SK-N-SH (cell line): Measurements from ENCODE around the gene GRIA1.

ENCODE experiments used
- EZH2phosphoT487 ChIP-seq: fragments of 200-600 bp; sonication (generic); IDR thresholded peaks from 2 replicates; pipeline ENCODE4 v1.6.1; 2017; ENCODE audit warnings: low read depth, mixed run types, mild to moderate bottlenecking, antibody characterized with exemption, moderate library complexity, borderline replicate concordance
- JUND ChIP-seq: IDR thresholded peaks from 2 replicates; pipeline ENCODE4 v1.4.0; 2012
- MXI1 ChIP-seq: IDR thresholded peaks from 2 replicates; pipeline ENCODE4 v1.6.1; 2012; ENCODE audit warnings: mild to moderate bottlenecking, low read depth, low read length, improper control_type of control experiment
- RCOR1 ChIP-seq: fragments of 150-350 bp; IDR thresholded peaks from 2 replicates; pipeline ENCODE4 v1.6.1; 2017; ENCODE audit warnings: antibody characterized with exemption, low read length
- SIN3A ChIP-seq: IDR thresholded peaks from 2 replicates; pipeline ENCODE4 v1.6.1; 2012; ENCODE audit warnings: low read depth, mild to moderate bottlenecking, low read length, moderate library complexity, borderline replicate concordance
- TF ChIP-seq, protein P1 (sequence below): fragments of 200-600 bp; sonication (generic); IDR thresholded peaks from 2 replicates; pipeline ENCODE4 v1.6.1; 2017; ENCODE audit warnings: antibody characterized with exemption, mild to moderate bottlenecking, moderate library complexity
- TF ChIP-seq, protein P2 (sequence below): IDR thresholded peaks from 2 replicates; pipeline ENCODE4 v1.6.1; 2012; ENCODE audit warnings: mild to moderate bottlenecking, low read depth, low read length, moderate library complexity
- TF ChIP-seq, protein P3 (sequence below): fragments of 150-350 bp; IDR thresholded peaks from 2 replicates; pipeline ENCODE4 v1.6.1; 2016; ENCODE audit warnings: mild to moderate bottlenecking, low read depth, low read length
- TF ChIP-seq, protein P4 (sequence below): IDR thresholded peaks from 2 replicates; pipeline ENCODE4; 2012

DNA sequence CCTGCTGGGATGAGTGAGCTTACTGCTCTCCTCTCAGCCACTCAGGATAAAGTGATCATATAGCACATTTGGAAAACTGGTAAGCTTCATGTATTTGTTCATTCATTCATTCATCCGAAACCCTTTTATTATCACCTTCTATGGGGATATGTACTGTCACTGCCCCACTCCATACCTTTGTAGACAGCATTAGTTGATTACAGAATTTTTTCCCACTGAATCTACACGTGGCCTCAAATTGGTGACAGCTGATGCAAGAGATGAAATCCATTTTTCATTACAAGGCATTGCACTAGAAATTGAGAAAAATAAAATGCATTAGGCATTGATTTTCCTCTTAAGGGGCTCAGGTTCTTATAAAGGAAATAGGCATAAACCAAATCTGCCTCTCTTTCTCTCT lies 9.7 kb downstream of the GRIA1 start:
- TF ChIP-seq JUND, result no peak
- no peak for TF ChIP-seq SIN3A
- no peak for TF ChIP-seq RCOR1
- no peak for TF ChIP-seq EZH2phosphoT487
- TF ChIP-seq, protein P1, sequence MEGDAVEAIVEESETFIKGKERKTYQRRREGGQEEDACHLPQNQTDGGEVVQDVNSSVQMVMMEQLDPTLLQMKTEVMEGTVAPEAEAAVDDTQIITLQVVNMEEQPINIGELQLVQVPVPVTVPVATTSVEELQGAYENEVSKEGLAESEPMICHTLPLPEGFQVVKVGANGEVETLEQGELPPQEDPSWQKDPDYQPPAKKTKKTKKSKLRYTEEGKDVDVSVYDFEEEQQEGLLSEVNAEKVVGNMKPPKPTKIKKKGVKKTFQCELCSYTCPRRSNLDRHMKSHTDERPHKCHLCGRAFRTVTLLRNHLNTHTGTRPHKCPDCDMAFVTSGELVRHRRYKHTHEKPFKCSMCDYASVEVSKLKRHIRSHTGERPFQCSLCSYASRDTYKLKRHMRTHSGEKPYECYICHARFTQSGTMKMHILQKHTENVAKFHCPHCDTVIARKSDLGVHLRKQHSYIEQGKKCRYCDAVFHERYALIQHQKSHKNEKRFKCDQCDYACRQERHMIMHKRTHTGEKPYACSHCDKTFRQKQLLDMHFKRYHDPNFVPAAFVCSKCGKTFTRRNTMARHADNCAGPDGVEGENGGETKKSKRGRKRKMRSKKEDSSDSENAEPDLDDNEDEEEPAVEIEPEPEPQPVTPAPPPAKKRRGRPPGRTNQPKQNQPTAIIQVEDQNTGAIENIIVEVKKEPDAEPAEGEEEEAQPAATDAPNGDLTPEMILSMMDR, result no peak
- TF ChIP-seq MXI1, result no peak
- TF ChIP-seq, protein P2, sequence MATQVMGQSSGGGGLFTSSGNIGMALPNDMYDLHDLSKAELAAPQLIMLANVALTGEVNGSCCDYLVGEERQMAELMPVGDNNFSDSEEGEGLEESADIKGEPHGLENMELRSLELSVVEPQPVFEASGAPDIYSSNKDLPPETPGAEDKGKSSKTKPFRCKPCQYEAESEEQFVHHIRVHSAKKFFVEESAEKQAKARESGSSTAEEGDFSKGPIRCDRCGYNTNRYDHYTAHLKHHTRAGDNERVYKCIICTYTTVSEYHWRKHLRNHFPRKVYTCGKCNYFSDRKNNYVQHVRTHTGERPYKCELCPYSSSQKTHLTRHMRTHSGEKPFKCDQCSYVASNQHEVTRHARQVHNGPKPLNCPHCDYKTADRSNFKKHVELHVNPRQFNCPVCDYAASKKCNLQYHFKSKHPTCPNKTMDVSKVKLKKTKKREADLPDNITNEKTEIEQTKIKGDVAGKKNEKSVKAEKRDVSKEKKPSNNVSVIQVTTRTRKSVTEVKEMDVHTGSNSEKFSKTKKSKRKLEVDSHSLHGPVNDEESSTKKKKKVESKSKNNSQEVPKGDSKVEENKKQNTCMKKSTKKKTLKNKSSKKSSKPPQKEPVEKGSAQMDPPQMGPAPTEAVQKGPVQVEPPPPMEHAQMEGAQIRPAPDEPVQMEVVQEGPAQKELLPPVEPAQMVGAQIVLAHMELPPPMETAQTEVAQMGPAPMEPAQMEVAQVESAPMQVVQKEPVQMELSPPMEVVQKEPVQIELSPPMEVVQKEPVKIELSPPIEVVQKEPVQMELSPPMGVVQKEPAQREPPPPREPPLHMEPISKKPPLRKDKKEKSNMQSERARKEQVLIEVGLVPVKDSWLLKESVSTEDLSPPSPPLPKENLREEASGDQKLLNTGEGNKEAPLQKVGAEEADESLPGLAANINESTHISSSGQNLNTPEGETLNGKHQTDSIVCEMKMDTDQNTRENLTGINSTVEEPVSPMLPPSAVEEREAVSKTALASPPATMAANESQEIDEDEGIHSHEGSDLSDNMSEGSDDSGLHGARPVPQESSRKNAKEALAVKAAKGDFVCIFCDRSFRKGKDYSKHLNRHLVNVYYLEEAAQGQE, result no peak
- TF ChIP-seq, protein P3, sequence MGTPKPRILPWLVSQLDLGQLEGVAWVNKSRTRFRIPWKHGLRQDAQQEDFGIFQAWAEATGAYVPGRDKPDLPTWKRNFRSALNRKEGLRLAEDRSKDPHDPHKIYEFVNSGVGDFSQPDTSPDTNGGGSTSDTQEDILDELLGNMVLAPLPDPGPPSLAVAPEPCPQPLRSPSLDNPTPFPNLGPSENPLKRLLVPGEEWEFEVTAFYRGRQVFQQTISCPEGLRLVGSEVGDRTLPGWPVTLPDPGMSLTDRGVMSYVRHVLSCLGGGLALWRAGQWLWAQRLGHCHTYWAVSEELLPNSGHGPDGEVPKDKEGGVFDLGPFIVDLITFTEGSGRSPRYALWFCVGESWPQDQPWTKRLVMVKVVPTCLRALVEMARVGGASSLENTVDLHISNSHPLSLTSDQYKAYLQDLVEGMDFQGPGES, result no peak
- TF ChIP-seq, protein P4, sequence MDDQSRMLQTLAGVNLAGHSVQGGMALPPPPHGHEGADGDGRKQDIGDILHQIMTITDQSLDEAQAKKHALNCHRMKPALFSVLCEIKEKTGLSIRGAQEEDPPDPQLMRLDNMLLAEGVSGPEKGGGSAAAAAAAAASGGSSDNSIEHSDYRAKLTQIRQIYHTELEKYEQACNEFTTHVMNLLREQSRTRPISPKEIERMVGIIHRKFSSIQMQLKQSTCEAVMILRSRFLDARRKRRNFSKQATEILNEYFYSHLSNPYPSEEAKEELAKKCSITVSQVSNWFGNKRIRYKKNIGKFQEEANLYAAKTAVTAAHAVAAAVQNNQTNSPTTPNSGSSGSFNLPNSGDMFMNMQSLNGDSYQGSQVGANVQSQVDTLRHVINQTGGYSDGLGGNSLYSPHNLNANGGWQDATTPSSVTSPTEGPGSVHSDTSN, result no peak
